Fibroblast of pulmonary artery (primary cell): ENCODE data around the gene NOL4L.

ENCODE experiments used
- DNase-seq: peaks from one replicate; pipeline ENCODE4 v3.0.0-alpha.2; 2010; ENCODE audit warnings: low read depth
- H3K4me3 ChIP-seq: replicated peaks from 2 replicates; pipeline ENCODE4 v1.5.1; 2011; ENCODE audit warnings: low read depth, mild to moderate bottlenecking, control low read depth, low read length, moderate library complexity
- CTCF ChIP-seq: IDR thresholded peaks from 2 replicates; pipeline ENCODE4 v1.5.1; 2011; ENCODE audit warnings: mild to moderate bottlenecking, control low read depth, low read length, inconsistent platforms; ENCODE audit errors: missing control alignments

Gene NOL4L

GRCh38 chr20:32613192-32614053 lies 28.3 kb upstream of the NOL4L start:
- no peak for DNase-seq
- no peak for TF ChIP-seq CTCF

GRCh38 chr20:32612351-32613191 lies 27.4 kb upstream of the NOL4L start:
- DNase-seq: no peak
- H3K4me3 ChIP-seq: no peak overlapping the region
- TF ChIP-seq CTCF: no peak

More at GRCh38 chr20:32613192-32614053, 28.3 kb upstream of the NOL4L start:
- H3K4me3 ChIP-seq: no peak overlapping the region

GRCh38 chr20:32611868-32612267 lies 26.7 kb upstream of the NOL4L start:
- TF ChIP-seq CTCF: no peak
- no peak overlapping the region for H3K4me3 ChIP-seq
- DNase-seq: no peak

GRCh38 chr20:32611286-32611685 lies 26.2 kb upstream of the NOL4L start:
- DNase-seq: no peak
- no peak overlapping the region for H3K4me3 ChIP-seq
- no peak for TF ChIP-seq CTCF

DNA sequence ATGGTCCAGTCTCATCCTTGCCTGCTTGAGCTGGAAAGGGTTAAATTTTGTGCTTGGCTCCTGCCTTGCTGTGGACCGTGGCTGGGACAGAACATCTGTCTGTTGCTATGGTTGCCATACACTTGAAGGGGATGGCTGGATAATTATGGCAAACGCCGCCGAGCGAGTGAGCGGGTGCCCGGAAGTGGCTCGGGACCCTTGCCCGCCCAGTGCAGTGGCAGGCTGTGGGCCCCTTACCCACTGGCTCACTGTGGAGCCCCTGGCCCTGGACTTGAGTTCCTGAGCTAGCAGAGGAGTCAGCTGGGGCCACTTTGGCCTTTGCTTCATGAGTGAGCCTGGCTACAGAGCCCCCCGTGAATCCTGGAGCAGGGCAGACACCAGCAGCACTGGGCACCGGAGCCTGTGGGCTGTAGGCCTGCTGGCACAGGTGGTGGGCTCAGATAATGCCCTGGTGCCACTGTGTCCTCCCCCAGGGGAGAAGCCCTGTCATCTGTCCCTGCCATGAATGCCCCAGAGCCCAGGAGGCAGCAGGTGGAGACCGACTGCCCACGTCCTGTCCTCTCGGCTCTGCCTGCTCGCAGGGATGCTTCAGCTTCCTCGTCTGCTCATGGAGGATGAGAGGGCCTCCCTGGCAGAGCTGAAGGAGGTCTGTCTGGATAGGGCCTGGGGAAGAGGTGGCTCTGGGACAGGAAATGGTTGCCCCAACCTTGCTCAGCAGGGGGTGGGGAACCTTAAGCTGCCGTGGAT lies 25.5 kb upstream of the NOL4L start:
- no peak for TF ChIP-seq CTCF
- H3K4me3 ChIP-seq: no peak overlapping the region
- DNase-seq: no peak

GRCh38 chr20:32609993-32610392 lies 24.9 kb upstream of the NOL4L start:
- TF ChIP-seq CTCF: no peak
- DNase-seq: no peak
- H3K4me3 ChIP-seq: no peak overlapping the region
